Measurements from ENCODE around the gene PSME3. TPM values are rescaled to one million over a fixed set of nuclear protein-coding genes. Genes with fewer than 3 reads are reported as not detected.
A peak's percentile ranks its signal among the peaks of the same experiment; 100 is the strongest.

PSME3 gene
- total RNA-seq = 100 to 1,000 TPM in 1 of 4 donors, 10 to 100 TPM in 3; 78.3 to 119 (median 85.4) TPM

- H3K27ac ChIP-seq = peak within 1 kb of the TSS; percentile 57 to 80 (median 73)
- TF ChIP-seq POLR2A (IDR thresholded peaks at IDR 0.05) (peak in 1 of 2 donors; percentile 87), CTCF (IDR thresholded peaks at IDR 0.05) (no peak)
Observed at GRCh38 chr17:42832934-42833766, at the start of gene PSME3. Gene PSME3 (plus strand): TSS chr17:42833397. CDS start chr17:42833632, 235 bp downstream.

GRCh38 chr17:42783791-42784138, 49.4 kb upstream of the PSME3 start:
- intact Hi-C loops (cut with DNase I) = no loop called here
- 0 to 21% methylated on average over 1 to 12 of the region's 22 CpGs for WGBS, 2 donors
- H3K27me3 ChIP-seq = peaks cover 17% of the 10 kb centered on the region

More at GRCh38 chr17:42832934-42833766, at the start of gene PSME3:
- Histone ChIP-seq H3K4me1 (peaks cover 13 to 15% of the 10 kb centered on the region in 2 donors), H3K27me3 (no peaks in the 10 kb centered on the region), H3K9me3 (no peaks in the 10 kb centered on the region), H3K36me3 (peaks cover 17 to 23% of the 10 kb centered on the region in 2 donors), H3K4me3 (replicated peaks in 1 of 3) (peak within 1 kb of the TSS; percentile 74 to 91 (median 84))
- intact Hi-C loops (cut with DNase I) = no loop called here
- peak; percentile 87 to 90 for DNase-seq
- WGBS, 2 donors = 0% methylated on average over 14 to 43 of the region's 71 CpGs

GRCh38 chr17:42784409-42784808, 48.8 kb upstream of the PSME3 start:
- DNase-seq = no peak

More at GRCh38 chr17:42783791-42784138, 49.4 kb upstream of the PSME3 start:
- no peak for TF ChIP-seq CTCF (IDR thresholded peaks at IDR 0.05)
- TF ChIP-seq POLR2A (IDR thresholded peaks at IDR 0.05) = no peak
- H3K4me3 ChIP-seq (replicated peaks in 1 of 3) = no peak overlapping the region
- H3K9me3 ChIP-seq = no peaks in the 10 kb centered on the region
- peaks cover 5 to 8% of the 10 kb centered on the region in 2 donors for H3K36me3 ChIP-seq
- H3K27ac ChIP-seq = no peak overlapping the region
- peaks cover 3 to 41% of the 10 kb centered on the region in 2 donors for H3K4me1 ChIP-seq
- DNase-seq = no peak

GRCh38 chr17:42784811-42785592, 48.2 kb upstream of the PSME3 start:
- Histone ChIP-seq H3K27me3 (peaks cover 17% of the 10 kb centered on the region), H3K36me3 (no peaks in the 10 kb centered on the region), H3K27ac (no peak overlapping the region), H3K4me3 (replicated peaks in 1 of 3) (no peak overlapping the region), H3K4me1 (peaks cover 3 to 40% of the 10 kb centered on the region in 2 donors), H3K9me3 (no peaks in the 10 kb centered on the region)
- 7 to 11% methylated on average over 25 to 37 of the region's 52 CpGs for WGBS, 2 donors
- no peak for TF ChIP-seq CTCF (IDR thresholded peaks at IDR 0.05)
- TF ChIP-seq POLR2A (IDR thresholded peaks at IDR 0.05) = no peak
- intact Hi-C loops (cut with DNase I) = no loop called here
- no peak for DNase-seq

More at GRCh38 chr17:42784409-42784808, 48.8 kb upstream of the PSME3 start:
- peaks cover 17% of the 10 kb centered on the region for H3K27me3 ChIP-seq
- H3K4me3 ChIP-seq (replicated peaks in 1 of 3) = no peak overlapping the region
- no peaks in the 10 kb centered on the region for H3K9me3 ChIP-seq
- peaks cover 0 to 2% of the 10 kb centered on the region in 2 donors for H3K36me3 ChIP-seq
- H3K27ac ChIP-seq = no peak overlapping the region
- intact Hi-C loops (cut with DNase I) = no loop called here
- 8 to 25% methylated on average over 16 to 25 of the region's 25 CpGs for WGBS, 2 donors
- H3K4me1 ChIP-seq = peaks cover 3 to 41% of the 10 kb centered on the region in 2 donors
- TF ChIP-seq POLR2A (IDR thresholded peaks at IDR 0.05) (no peak), CTCF (IDR thresholded peaks at IDR 0.05) (no peak)
